Measurements from ENCODE around the gene CDKAL1. TPM values are rescaled to one million over a fixed set of nuclear protein-coding genes. Genes with fewer than 3 reads are reported as not detected.

Gene CDKAL1
- total and polyA plus RNA-seq, 10 of the 15 experiments (the other 5 are each of a cell fraction or from before 2014, with no cell fraction given), result 10.7 to 26.9 (median 17.3) TPM

- no peak for TF ChIP-seq KLF5 (IDR thresholded peaks at IDR 0.05; ENCODE audit: partially characterized antibody)
- TF ChIP-seq HDAC6 (IDR thresholded peaks at IDR 0.05; ENCODE audit: unreplicated experiment), result no peak
- TF ChIP-seq CHD2 (IDR thresholded peaks at IDR 0.05; ENCODE audit: borderline replicate concordance, low read depth, low read length), result no peak
- no peak for TF ChIP-seq SMAD1 (IDR thresholded peaks at IDR 0.05; ENCODE audit: low read depth, partially characterized antibody)
- no peak for TF ChIP-seq MAX (IDR thresholded peaks at IDR 0.05; ENCODE audit: low read depth, low read length)
- TF ChIP-seq BCL11A (IDR thresholded peaks at IDR 0.05; ENCODE audit: low read depth, low read length), result no peak
- TF ChIP-seq SUZ12 (IDR thresholded peaks at IDR 0.05; ENCODE audit: unreplicated experiment), result no peak
- TF ChIP-seq ZBED1 (IDR thresholded peaks at IDR 0.05; ENCODE audit: borderline replicate concordance), result peak; percentile 62; the same call in 1 of the 2 replicates
- TF ChIP-seq RELB (IDR thresholded peaks at IDR 0.05; ENCODE audit: low read depth), result peak; percentile 26; the same call in 1 of the 2 replicates
- TF ChIP-seq, protein P1, sequence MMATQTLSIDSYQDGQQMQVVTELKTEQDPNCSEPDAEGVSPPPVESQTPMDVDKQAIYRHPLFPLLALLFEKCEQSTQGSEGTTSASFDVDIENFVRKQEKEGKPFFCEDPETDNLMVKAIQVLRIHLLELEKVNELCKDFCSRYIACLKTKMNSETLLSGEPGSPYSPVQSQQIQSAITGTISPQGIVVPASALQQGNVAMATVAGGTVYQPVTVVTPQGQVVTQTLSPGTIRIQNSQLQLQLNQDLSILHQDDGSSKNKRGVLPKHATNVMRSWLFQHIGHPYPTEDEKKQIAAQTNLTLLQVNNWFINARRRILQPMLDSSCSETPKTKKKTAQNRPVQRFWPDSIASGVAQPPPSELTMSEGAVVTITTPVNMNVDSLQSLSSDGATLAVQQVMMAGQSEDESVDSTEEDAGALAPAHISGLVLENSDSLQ (IDR thresholded peaks at IDR 0.05), result no peak
- TF ChIP-seq SMARCA5 (IDR thresholded peaks at IDR 0.05), result peak; percentile 47; the same call in 1 of the 2 replicates
- no peak for TF ChIP-seq ZNF207 (IDR thresholded peaks at IDR 0.05; ENCODE audit: borderline replicate concordance)
- TF ChIP-seq, protein P2, sequence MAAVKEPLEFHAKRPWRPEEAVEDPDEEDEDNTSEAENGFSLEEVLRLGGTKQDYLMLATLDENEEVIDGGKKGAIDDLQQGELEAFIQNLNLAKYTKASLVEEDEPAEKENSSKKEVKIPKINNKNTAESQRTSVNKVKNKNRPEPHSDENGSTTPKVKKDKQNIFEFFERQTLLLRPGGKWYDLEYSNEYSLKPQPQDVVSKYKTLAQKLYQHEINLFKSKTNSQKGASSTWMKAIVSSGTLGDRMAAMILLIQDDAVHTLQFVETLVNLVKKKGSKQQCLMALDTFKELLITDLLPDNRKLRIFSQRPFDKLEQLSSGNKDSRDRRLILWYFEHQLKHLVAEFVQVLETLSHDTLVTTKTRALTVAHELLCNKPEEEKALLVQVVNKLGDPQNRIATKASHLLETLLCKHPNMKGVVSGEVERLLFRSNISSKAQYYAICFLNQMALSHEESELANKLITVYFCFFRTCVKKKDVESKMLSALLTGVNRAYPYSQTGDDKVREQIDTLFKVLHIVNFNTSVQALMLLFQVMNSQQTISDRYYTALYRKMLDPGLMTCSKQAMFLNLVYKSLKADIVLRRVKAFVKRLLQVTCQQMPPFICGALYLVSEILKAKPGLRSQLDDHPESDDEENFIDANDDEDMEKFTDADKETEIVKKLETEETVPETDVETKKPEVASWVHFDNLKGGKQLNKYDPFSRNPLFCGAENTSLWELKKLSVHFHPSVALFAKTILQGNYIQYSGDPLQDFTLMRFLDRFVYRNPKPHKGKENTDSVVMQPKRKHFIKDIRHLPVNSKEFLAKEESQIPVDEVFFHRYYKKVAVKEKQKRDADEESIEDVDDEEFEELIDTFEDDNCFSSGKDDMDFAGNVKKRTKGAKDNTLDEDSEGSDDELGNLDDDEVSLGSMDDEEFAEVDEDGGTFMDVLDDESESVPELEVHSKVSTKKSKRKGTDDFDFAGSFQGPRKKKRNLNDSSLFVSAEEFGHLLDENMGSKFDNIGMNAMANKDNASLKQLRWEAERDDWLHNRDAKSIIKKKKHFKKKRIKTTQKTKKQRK (IDR thresholded peaks at IDR 0.05; ENCODE audit: low read depth, low read length), result no peak
- no peak; the same call in 1 of the 2 replicates for TF ChIP-seq CBFB (IDR thresholded peaks at IDR 0.05; ENCODE audit: low read depth)
- TF ChIP-seq IKZF1 (conservative IDR thresholded peaks at IDR 0.05), result no peak
- peak; percentile 34; the same call in 1 of the 2 replicates for TF ChIP-seq DPF2 (IDR thresholded peaks at IDR 0.05)
- no peak for TF ChIP-seq TCF3 (IDR thresholded peaks at IDR 0.05; ENCODE audit: borderline replicate concordance, insufficient read depth, low read depth, low read length)
- no peak for TF ChIP-seq MTA3 (IDR thresholded peaks at IDR 0.05; ENCODE audit: borderline replicate concordance, low read length)
- TF ChIP-seq MXI1 (IDR thresholded peaks at IDR 0.05; ENCODE audit: low read depth, low read length), result no peak
- TF ChIP-seq, protein P3, sequence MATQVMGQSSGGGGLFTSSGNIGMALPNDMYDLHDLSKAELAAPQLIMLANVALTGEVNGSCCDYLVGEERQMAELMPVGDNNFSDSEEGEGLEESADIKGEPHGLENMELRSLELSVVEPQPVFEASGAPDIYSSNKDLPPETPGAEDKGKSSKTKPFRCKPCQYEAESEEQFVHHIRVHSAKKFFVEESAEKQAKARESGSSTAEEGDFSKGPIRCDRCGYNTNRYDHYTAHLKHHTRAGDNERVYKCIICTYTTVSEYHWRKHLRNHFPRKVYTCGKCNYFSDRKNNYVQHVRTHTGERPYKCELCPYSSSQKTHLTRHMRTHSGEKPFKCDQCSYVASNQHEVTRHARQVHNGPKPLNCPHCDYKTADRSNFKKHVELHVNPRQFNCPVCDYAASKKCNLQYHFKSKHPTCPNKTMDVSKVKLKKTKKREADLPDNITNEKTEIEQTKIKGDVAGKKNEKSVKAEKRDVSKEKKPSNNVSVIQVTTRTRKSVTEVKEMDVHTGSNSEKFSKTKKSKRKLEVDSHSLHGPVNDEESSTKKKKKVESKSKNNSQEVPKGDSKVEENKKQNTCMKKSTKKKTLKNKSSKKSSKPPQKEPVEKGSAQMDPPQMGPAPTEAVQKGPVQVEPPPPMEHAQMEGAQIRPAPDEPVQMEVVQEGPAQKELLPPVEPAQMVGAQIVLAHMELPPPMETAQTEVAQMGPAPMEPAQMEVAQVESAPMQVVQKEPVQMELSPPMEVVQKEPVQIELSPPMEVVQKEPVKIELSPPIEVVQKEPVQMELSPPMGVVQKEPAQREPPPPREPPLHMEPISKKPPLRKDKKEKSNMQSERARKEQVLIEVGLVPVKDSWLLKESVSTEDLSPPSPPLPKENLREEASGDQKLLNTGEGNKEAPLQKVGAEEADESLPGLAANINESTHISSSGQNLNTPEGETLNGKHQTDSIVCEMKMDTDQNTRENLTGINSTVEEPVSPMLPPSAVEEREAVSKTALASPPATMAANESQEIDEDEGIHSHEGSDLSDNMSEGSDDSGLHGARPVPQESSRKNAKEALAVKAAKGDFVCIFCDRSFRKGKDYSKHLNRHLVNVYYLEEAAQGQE (IDR thresholded peaks at IDR 0.05; ENCODE audit: low read depth, low read length), result no peak
- no peak for TF ChIP-seq ESRRA (IDR thresholded peaks at IDR 0.05; ENCODE audit: low read length)
These were observed 154.6 kb downstream of the CDKAL1 start (continued) for GRCh38 chr6:20688710-20689500.
